ENCODE data around the gene SWT1. TPM values are rescaled to one million over a fixed set of nuclear protein-coding genes. Genes with fewer than 3 reads are reported as not detected.

SWT1 gene
- total and polyA plus RNA-seq, 12 donors: 1.4 to 7.9 (median 6.0) TPM

DNA sequence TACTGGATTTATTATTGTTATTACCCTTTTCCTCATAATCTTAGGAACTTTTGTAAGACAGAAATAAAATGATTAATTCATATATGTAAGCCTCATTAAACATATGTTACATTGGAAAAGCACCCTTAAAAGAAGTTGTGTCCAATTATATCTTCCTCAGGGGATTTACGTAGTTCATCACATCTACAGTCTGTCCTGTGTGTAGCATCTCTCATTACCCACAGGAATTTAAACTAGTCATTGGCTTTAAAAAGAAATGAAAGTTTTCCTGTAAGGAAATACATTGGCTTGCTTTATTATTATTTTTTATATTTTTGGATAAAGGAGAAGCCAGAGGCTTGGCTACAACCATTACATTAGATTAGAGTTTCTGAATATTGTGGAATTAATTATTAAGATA, 56.1 kb downstream of the SWT1 start:
- intact Hi-C loops (cut with DNase I): no loop called here
- TF ChIP-seq CTCF (IDR thresholded peaks at IDR 0.05): no peak
- Histone ChIP-seq H3K4me3 (no peak overlapping the region), H3K9me3 (peaks cover 0 to 26% (median 0%) of the 10 kb centered on the region in 11 donors), H3K36me3 (peaks cover 0 to 53% (median 6%) of the 10 kb centered on the region in 9 donors), H3K27ac (no peak overlapping the region), H3K27me3 (no peaks in the 10 kb centered on the region), H3K4me1 (no peaks in the 10 kb centered on the region)
- DNase-seq (no peak), ATAC-seq (no peak)
- WGBS, 2 donors: 70 to 80% methylated on average over 1 of the region's 1 CpG

DNA sequence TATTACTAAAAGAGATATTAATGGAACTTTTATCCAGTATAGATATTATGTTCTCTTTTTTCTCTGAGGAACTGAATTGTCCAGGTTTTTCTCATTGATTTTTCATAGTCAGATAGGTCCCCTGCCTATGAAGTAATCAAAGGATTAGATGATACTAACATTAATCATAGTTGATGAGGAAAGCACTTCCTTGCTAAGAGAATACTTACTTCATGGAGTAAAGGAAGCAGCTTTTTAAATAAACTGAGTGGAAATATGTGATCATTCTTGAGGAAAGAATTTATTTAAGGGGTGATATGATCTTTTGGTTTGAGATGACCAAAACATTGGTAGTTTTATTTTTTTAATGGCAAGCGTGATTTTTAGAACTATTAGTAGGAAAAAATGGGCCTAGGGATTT, 58.9 kb downstream of the SWT1 start:
- Histone ChIP-seq H3K27me3 (no peaks in the 10 kb centered on the region), H3K27ac (no peak overlapping the region), H3K4me3 (no peak overlapping the region), H3K36me3 (peaks cover 0 to 37% (median 3%) of the 10 kb centered on the region in 9 donors), H3K4me1 (no peaks in the 10 kb centered on the region), H3K9me3 (peaks cover 0 to 6% (median 0%) of the 10 kb centered on the region in 11 donors)
- DNase-seq: no peak
- TF ChIP-seq CTCF (IDR thresholded peaks at IDR 0.05): no peak
- intact Hi-C loops (cut with DNase I): no loop called here
- no peak for ATAC-seq
- 89 to 98% methylated on average over 1 of the region's 1 CpG for WGBS, 2 donors

DNA sequence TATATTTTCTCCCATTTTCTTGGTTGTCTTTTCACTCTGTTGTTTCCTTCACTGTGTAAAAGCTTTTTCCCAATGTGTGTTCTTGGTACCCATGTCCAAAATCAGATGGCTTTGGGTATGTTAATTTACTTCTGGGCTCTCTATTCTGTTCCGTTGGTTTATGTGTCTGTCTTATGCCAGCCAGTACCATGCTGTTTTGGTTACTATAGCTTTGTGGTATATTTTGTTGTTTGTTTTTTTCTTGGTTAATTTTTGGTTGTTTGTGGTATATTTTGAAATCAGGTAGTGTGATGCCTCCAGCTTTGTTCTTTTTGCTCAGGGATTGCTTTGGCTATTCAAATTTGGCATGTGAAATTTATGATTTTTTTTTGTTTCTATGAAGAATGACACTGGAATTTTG, 67.2 kb downstream of the SWT1 start:
- intact Hi-C loops (cut with DNase I): no loop called here
- ATAC-seq (no peak), DNase-seq (no peak)
- H3K9me3 ChIP-seq: peaks cover 0 to 15% (median 8%) of the 10 kb centered on the region in 11 donors
- H3K27ac ChIP-seq: no peak overlapping the region
- no peaks in the 10 kb centered on the region for H3K4me1 ChIP-seq
- no peaks in the 10 kb centered on the region for H3K27me3 ChIP-seq
- 93 to 98% methylated on average over 1 of the region's 1 CpG for WGBS, 2 donors
- TF ChIP-seq CTCF (IDR thresholded peaks at IDR 0.05): no peak
- peaks cover 0 to 42% (median 10%) of the 10 kb centered on the region in 9 donors for H3K36me3 ChIP-seq
- no peak overlapping the region for H3K4me3 ChIP-seq

DNA sequence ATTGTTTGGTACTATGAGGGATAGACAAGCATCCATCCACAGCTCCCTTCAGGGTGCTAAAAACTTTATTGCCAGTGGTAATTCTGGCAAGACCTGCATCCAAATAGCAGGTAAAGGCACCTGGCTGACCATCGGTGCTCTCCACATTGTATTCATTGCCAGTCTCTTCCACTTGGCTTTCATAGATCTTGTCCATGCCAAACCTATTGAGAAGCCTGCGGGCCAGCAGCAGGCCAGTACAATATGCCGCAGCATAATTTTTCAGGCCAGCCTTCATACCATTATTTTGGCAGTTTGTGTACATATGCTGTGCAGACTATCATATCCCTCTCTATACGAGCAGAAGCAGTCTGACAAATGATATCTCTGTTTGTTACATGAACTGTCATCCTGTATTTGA, 70.2 kb downstream of the SWT1 start:
- WGBS, 2 donors: 65 to 73% methylated on average over 4 of the region's 4 CpGs
- DNase-seq (no peak), ATAC-seq (no peak)
- intact Hi-C loops (cut with DNase I): no loop called here
- H3K36me3 ChIP-seq: peaks cover 0 to 51% (median 10%) of the 10 kb centered on the region in 9 donors
- H3K27me3 ChIP-seq: no peaks in the 10 kb centered on the region
- peaks cover 0 to 15% (median 8%) of the 10 kb centered on the region in 11 donors for H3K9me3 ChIP-seq
- TF ChIP-seq CTCF (IDR thresholded peaks at IDR 0.05): no peak
- no peak overlapping the region for H3K4me3 ChIP-seq
- no peaks in the 10 kb centered on the region for H3K4me1 ChIP-seq
- H3K27ac ChIP-seq: no peak overlapping the region
